ENCODE results near the gene FRMD4A. TPM values are rescaled to one million over a fixed set of nuclear protein-coding genes. Genes with fewer than 3 reads are reported as not detected.
A peak's percentile ranks its signal among the peaks of the same experiment; 100 is the strongest.

The FRMD4A gene
- total and polyA plus RNA-seq, 10 of the 15 experiments (the other 5 are each of a cell fraction or from before 2014, with no cell fraction given): 17.8 to 75.2 (median 39.1) TPM

GRCh38 chr10:13920465-13920864 lies 410.3 kb downstream of the FRMD4A start (continued):
- TF ChIP-seq RELB (IDR thresholded peaks at IDR 0.05; ENCODE audit: low read depth) (peak; percentile 37; the same call in 1 of the 2 replicates), SUZ12 (IDR thresholded peaks at IDR 0.05; ENCODE audit: unreplicated experiment) (no peak), NBN (IDR thresholded peaks at IDR 0.05) (no peak), USF2 (IDR thresholded peaks at IDR 0.05; ENCODE audit: borderline replicate concordance, low read depth, low read length) (no peak), IKZF2 (IDR thresholded peaks at IDR 0.05) (peak; percentile 31 to 63; a peak in 2 of 4 replicates), RUNX3 (IDR thresholded peaks at IDR 0.05; ENCODE audit: low read length) (0 out of 2 replicates have a peak, but pooled peaks have one; percentile 14)

- ChIA-PET SMC1A (ENCODE audit: uncharacterized antibody, unreplicated experiment) (interaction anchor here (0.8 to 2.1 kb wide), 6 partner anchors 9 to 22 kb away, joined by 3 to 7 read pairs (median 3); no protein-coding TSS in a partner anchor), POLR2A (no interaction called here), CTCF (no interaction called here), RAD21 (ENCODE audit: unreplicated experiment) (no interaction called here)
- H3K4me2 ChIP-seq (ENCODE audit: control insufficient read depth, insufficient read depth): no peak overlapping the region
- H3K36me3 ChIP-seq (ENCODE audit: control insufficient read depth in 2 of 2, insufficient read depth in 2 of 2, low read length in 1 of 2): no peaks in the 10 kb centered on the region; a peak in 2 of 4 replicates
- TF ChIP-seq LARP7 (IDR thresholded peaks at IDR 0.05): no peak
- H3K27me3 ChIP-seq (replicated peaks in 1 of 2; ENCODE audit: control insufficient read depth in 2 of 2, insufficient read depth in 2 of 2, low read length in 1 of 2): no peaks in the 10 kb centered on the region
- no peak; the same call in 2 of the 3 replicates for ATAC-seq
- FAIRE-seq: peak; percentile 13
- intact Hi-C loops (cut with micrococcal nuclease; ENCODE audit: unreplicated experiment): loop anchor here (10.0 kb wide), 1 partner anchor 265 kb away; no protein-coding TSS in a partner anchor
- H3K4me3 ChIP-seq: no peak overlapping the region
- no peaks in the 10 kb centered on the region; the same call in none of the 2 replicates for H3K79me2 ChIP-seq (ENCODE audit: control insufficient read depth, insufficient read depth, low read length)
- BruUV-seq (replicated peaks): no TSS peak
- H4K20me1 ChIP-seq (ENCODE audit: control insufficient read depth, insufficient read depth): no peaks in the 10 kb centered on the region
- no peak overlapping the region for H2AFZ ChIP-seq (ENCODE audit: control insufficient read depth, low read depth, low read length)
- H3K27ac ChIP-seq (ENCODE audit: control insufficient read depth, insufficient read depth): no peak overlapping the region
- H3K9ac ChIP-seq (ENCODE audit: control insufficient read depth, insufficient read depth, low read length): no peak overlapping the region
- 96% methylated on average over 1 of the region's 1 CpG for WGBS (ENCODE audit: insufficient coverage, insufficient replicate concordance, low lambda C conversion rate, missing lambda C conversion rate)
- H3K9me3 ChIP-seq (replicated peaks; ENCODE audit: control insufficient read depth, insufficient read depth, low read length): no peaks in the 10 kb centered on the region; the same call in 2 of the 3 replicates
- no peak for DNase-seq (ENCODE audit: low read depth, low spot score)
- peaks cover 12% of the 10 kb centered on the region for H3K4me1 ChIP-seq (ENCODE audit: control insufficient read depth, insufficient read depth, low read length)
- in situ Hi-C loops (cut with MboI): no loop called here
These were observed 410.7 kb downstream of the FRMD4A start for GRCh38 chr10:13920031-13920430.

All from GM12878 (cell line).